Transverse colon (tissue), 4 donors: ENCODE results near the gene CCNB3. TPM values are rescaled to one million over a fixed set of nuclear protein-coding genes. Genes with fewer than 3 reads are reported as not detected.
A peak's percentile ranks its signal among the peaks of the same experiment; 100 is the strongest.

Experiments
- DNase-seq: peaks from one replicate; pipeline ENCODE4 v3.0.0-alpha.2; 2019
- H3K27ac ChIP-seq, 4 donors: fragments of 200-600 bp; sonication (generic); 2 replicates each; pipeline ENCODE4 v1.5.1; 2016 to 2018; ENCODE audit warnings: inconsistent platforms in 4 of 4
- H3K27me3 ChIP-seq: fragments of 200-600 bp; sonication (generic); 2 replicates; pipeline ENCODE4 v1.5.1; 2017; ENCODE audit warnings: inconsistent platforms
- H3K36me3 ChIP-seq, 4 donors: fragments of 200-600 bp; sonication (generic); 2 replicates each; pipeline ENCODE4 v1.5.1; 2017 to 2019; ENCODE audit warnings: inconsistent platforms in 4 of 4
- H3K4me1 ChIP-seq, 4 donors: fragments of 200-600 bp; sonication (generic); 2 replicates each; pipeline ENCODE4 v1.5.1; 2017 to 2020; ENCODE audit warnings: inconsistent platforms in 4 of 4
- H3K4me3 ChIP-seq, 4 donors: fragments of 200-600 bp; sonication (generic); 1 replicate in 1 of 4; 2 replicates in 3 of 4; pipeline versions ENCODE4 v1.5.1 to v1.6.1; 2017 to 2019; ENCODE audit warnings: inconsistent platforms in 4 of 4
- H3K9me3 ChIP-seq, 2 donors: fragments of 200-600 bp; sonication (generic); 2 replicates each; pipeline ENCODE4 v1.5.1; 2017 to 2019; ENCODE audit warnings: inconsistent platforms in 2 of 2
- CTCF ChIP-seq, 5 experiments: fragments of 200-600 bp in 3 of 5; fragments of 450-650 bp in 2 of 5; sonication (generic) in 3 of 5; IDR thresholded peaks; 1 replicate in 2 of 5; 2 replicates in 3 of 5; pipeline ENCODE4 v1.5.1; 2016 to 2017; ENCODE audit warnings: antibody characterized with exemption in 5 of 5, inconsistent platforms in 3 of 5, mild to moderate bottlenecking in 2 of 5, moderate library complexity in 1 of 5
- EP300 ChIP-seq: sonication (generic); formaldehyde crosslinking; IDR thresholded peaks from one replicate; pipeline ENCODE4 v1.6.1; 2017; ENCODE audit warnings: antibody characterized with exemption, low read depth
- POLR2A ChIP-seq: fragments of 450-650 bp; IDR thresholded peaks from one replicate; pipeline ENCODE4 v1.6.1; 2016; ENCODE audit warnings: antibody characterized with exemption, mild to moderate bottlenecking, moderate library complexity
- POLR2AphosphoS5 ChIP-seq, 3 donors: sonication (generic); formaldehyde crosslinking; IDR thresholded peaks; one replicate each; pipeline ENCODE4 v1.6.1; 2016; ENCODE audit warnings: antibody characterized with exemption in 3 of 3
- WGBS, 2 donors: methylation state at CpG; one replicate each; pipeline ENCODE4 v1.1.5; 2018; ENCODE audit warnings: low coverage in 1 of 2; 5-methylcytosine and 5-hydroxymethylcytosine counted together
- in situ Hi-C, 4 donors: fragments of 200-750 bp; cut with MboI; loops; one replicate each; pipeline versions ENCODE4 v1.15.0 to v1.15.1; 2017; ENCODE audit warnings: low sequenced_read_pairs in 3 of 4, low pct_ligation_motif_present in 1 of 4, low pct_unique_long_range_greater_than_20kb in 1 of 4
- intact Hi-C: fragments of 100-400 bp; cut with DNase I; formaldehyde crosslinking; loops from one replicate; pipeline ENCODE4 v1.15.1; 2023; ENCODE audit warnings: low total_unique reads
- total RNA-seq, 4 donors: library from RNA; depleted of rRNA; stranded (reverse); fragments of >200 nt; gene quantifications; one replicate each; pipeline ENCODE4 v1.1.0, GENCODE V29; 2016

The CCNB3 gene
- total RNA-seq, 4 donors from 2014 or later = 0.41 to 0.48 TPM; not detected in 2

- Histone ChIP-seq H3K27me3 (no peaks in the 10 kb centered on the region), H3K27ac (no peak within 1 kb of the TSS), H3K4me3 (no peak within 1 kb of the TSS), H3K36me3 (no peaks in the 10 kb centered on the region), H3K9me3 (no peaks in the 10 kb centered on the region), H3K4me1 (peaks cover 0 to 5% (median 2%) of the 10 kb centered on the region in 4 donors)
- 92% methylated on average over 1 of the region's 1 CpG; no CpG with 5 or more reads in 1 of the 2 donors for WGBS, 2 donors
- no peak for DNase-seq
- intact Hi-C loops = no loop called here
- no peak for TF ChIP-seq POLR2A
- no peak for TF ChIP-seq EP300
- TF ChIP-seq POLR2AphosphoS5 (IDR thresholded peaks at IDR 0.05) = no peak
- TF ChIP-seq CTCF (IDR thresholded peaks at IDR 0.05) = no peak
- in situ Hi-C loops = no loop called here
Observed at GRCh38 chrX:50200907-50201306, 3.7 kb upstream of the CCNB3 start, which contains the start of gene AKAP4. TSS of gene AKAP4 (minus strand) at chrX:50201007. CDS start at chrX:50200889, 118 bp downstream.

GRCh38 chrX:50202539-50202938 lies 2.0 kb upstream of the CCNB3 start:
- 57 to 80% methylated on average over 1 to 3 of the region's 3 CpGs for WGBS, 2 donors
- DNase-seq = no peak
- in situ Hi-C loops (no loop called here), intact Hi-C loops (no loop called here)
- no peak overlapping the region for H3K4me3 ChIP-seq
- TF ChIP-seq POLR2AphosphoS5 (IDR thresholded peaks at IDR 0.05) (no peak), POLR2A (no peak), CTCF (IDR thresholded peaks at IDR 0.05) (no peak), EP300 (no peak)
- H3K27me3 ChIP-seq = no peaks in the 10 kb centered on the region
- H3K9me3 ChIP-seq = no peaks in the 10 kb centered on the region
- H3K27ac ChIP-seq = no peak overlapping the region
- no peaks in the 10 kb centered on the region for H3K36me3 ChIP-seq
- H3K4me1 ChIP-seq = peaks cover 0 to 5% (median 2%) of the 10 kb centered on the region in 4 donors

- TF ChIP-seq POLR2AphosphoS5 (IDR thresholded peaks at IDR 0.05) = no peak
- no peak for TF ChIP-seq POLR2A
- no peak for TF ChIP-seq CTCF (IDR thresholded peaks at IDR 0.05)
- no peak for TF ChIP-seq EP300
- in situ Hi-C loops = no loop called here
- H3K4me1 ChIP-seq = peaks cover 0 to 5% (median 2%) of the 10 kb centered on the region in 4 donors
- no peak overlapping the region for H3K4me3 ChIP-seq
- H3K27ac ChIP-seq = no peak overlapping the region
- no peaks in the 10 kb centered on the region for H3K36me3 ChIP-seq
- H3K27me3 ChIP-seq = no peaks in the 10 kb centered on the region
- 77 to 78% methylated on average over 6 to 11 of the region's 11 CpGs for WGBS, 2 donors
- intact Hi-C loops = no loop called here
- DNase-seq = no peak
- H3K9me3 ChIP-seq = no peaks in the 10 kb centered on the region
Observed at GRCh38 chrX:50206753-50207152, 2.2 kb downstream of the CCNB3 start.

GRCh38 chrX:50211510-50211909 lies 6.9 kb downstream of the CCNB3 start:
- Histone ChIP-seq H3K9me3 (no peaks in the 10 kb centered on the region), H3K36me3 (no peaks in the 10 kb centered on the region), H3K4me1 (no peaks in the 10 kb centered on the region), H3K27me3 (no peaks in the 10 kb centered on the region), H3K27ac (no peak overlapping the region), H3K4me3 (no peak overlapping the region)
- no peak for DNase-seq
- intact Hi-C loops = no loop called here
- in situ Hi-C loops = no loop called here
- WGBS, 2 donors = 20 to 50% methylated on average over 1 to 8 of the region's 8 CpGs
- TF ChIP-seq POLR2AphosphoS5 (IDR thresholded peaks at IDR 0.05) (no peak), EP300 (no peak), CTCF (IDR thresholded peaks at IDR 0.05) (peak in 3 of 5 experiments; percentile 13 to 27 (median 22)), POLR2A (no peak)
